Ureter (tissue), 1 donor: ENCODE results near the gene TFEB. TPM values are rescaled to one million over a fixed set of nuclear protein-coding genes. Genes with fewer than 3 reads are reported as not detected.

Experiments used
- DNase-seq: peaks from one replicate; pipeline ENCODE4 v3.0.0-alpha.2; 2020; ENCODE audit warnings: low spot score
- total RNA-seq: library from RNA; stranded (reverse); gene quantifications from one replicate; pipeline ENCODE4 v1.2.4, GENCODE V29; 2023
- donor health status: DM: yes; HTN: yes; CAD: no.

TFEB gene
- 29.4 TPM for total RNA-seq

DNA sequence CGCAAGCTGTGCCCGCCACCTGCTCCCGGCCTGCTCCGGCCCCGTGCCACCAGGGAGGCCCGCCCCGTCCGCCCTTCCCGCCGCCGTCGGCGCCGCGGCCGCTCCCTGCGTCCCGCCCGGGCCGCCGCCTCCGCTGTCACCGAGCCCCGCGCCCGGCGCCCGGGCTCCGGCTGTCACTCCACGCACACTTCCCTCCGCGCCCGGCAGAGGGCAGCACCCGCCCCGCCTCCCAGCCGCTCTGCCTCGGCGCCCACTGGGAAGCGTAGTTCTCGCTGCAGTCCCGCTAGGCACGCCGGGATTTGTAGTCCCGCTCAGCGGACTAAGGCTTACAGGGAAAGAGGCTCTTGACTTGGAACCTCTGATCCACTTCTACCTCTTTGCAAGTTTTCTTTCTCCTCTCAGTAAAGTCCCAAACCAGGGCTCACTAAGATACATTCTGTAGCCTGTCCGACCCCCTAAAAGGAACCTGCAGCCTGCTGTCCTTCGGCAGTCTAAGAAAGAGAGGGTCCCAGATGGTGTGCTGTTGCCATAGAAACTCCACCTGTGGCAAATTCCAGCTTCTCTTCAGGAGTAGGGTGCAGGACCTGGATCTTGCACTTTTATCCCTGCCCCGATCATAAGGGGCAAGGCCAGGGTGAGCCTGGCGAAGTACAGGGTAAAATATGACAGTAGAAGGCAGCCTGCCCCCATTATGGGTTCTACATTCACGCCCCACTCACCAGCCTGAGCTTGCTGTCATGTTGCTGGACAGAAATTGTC is at the start of gene TFEB:
TSS of gene TFEB (minus strand) at position 182 of the 759 bp plus-strand sequence. CDS start 44,395 bp downstream, outside the sequence.
- peak; percentile 95 for DNase-seq

DNA sequence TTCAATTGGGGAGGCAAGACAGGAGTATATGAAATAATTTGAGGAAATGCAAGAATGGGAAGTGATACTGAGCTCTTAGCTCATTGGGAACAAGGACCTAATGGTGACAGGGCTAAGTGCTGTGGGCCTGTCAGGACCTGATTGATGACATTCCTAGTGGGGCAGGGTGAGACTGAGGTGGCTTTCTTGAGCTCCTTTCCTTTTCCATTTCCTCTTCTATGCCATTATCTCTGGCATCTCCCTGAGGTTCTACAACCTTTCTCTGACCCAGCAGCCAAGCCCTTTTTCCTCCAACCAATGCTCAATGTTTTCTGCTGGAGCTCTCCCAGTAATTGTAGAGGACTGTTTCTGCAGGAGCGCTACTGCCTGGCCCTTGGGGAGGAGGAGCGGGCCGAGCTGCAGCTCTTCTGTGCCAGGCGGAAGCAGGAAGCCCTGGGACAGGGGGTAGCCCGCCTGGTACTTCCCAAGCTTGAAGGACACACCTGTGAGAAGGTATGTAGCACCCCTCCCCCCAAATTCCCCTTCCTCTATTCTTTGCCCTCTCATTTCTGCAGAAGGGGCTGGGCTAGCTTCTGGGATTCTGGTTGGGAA is 49.3 kb upstream of the TFEB start:
- peak; percentile 73 for DNase-seq

DNA sequence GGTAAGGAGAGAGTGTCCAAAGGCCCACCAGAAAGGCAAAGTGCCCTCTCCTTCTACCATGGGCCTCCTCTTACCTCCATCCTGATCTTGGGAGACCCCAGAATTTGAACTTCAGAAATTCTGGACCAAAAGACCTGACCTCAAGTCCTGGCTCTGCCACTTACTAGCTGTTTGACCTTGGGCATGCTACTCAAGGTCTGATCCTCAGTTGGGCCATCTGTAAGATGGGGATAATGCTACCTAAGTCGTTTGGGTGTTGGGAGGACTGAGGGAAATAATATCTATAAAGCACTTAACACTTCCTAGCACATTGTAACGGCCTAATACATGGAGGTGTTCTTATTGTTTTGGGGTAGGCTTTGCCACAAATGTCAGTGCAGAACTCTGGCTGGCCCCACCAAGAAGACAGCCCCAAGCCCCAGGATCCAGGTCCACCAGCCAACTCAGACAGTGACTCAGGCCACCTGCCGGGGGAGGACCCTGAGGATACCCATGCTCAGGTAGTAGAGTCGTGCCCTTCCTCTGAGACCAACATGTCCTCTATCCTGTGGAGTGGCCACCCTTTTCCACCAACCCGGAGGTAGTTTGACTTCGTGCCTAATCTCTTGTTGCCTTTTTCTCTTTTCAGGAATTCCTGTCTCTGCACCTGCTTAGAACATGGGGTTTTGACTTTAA is 47.8 kb upstream of the TFEB start:
- DNase-seq: no peak

DNA sequence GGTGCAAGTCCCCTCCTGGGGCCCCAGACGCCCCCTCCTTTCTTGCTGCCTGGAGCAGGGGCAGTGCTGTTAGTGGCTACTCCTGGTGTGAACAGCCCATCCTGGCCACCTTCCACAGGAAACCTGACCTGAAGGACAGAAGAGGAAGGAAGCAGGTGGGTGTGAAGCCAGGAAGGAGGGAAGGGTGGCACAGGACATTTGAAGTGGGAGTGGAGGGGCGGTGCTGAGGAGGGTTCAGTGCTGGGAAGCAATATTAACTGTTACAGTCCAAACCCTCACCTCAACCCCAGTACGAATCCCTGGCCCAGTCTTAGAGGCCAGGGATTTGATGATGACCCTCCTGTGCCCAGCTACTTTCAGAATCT is 45.9 kb upstream of the TFEB start:
- DNase-seq: no peak

DNA sequence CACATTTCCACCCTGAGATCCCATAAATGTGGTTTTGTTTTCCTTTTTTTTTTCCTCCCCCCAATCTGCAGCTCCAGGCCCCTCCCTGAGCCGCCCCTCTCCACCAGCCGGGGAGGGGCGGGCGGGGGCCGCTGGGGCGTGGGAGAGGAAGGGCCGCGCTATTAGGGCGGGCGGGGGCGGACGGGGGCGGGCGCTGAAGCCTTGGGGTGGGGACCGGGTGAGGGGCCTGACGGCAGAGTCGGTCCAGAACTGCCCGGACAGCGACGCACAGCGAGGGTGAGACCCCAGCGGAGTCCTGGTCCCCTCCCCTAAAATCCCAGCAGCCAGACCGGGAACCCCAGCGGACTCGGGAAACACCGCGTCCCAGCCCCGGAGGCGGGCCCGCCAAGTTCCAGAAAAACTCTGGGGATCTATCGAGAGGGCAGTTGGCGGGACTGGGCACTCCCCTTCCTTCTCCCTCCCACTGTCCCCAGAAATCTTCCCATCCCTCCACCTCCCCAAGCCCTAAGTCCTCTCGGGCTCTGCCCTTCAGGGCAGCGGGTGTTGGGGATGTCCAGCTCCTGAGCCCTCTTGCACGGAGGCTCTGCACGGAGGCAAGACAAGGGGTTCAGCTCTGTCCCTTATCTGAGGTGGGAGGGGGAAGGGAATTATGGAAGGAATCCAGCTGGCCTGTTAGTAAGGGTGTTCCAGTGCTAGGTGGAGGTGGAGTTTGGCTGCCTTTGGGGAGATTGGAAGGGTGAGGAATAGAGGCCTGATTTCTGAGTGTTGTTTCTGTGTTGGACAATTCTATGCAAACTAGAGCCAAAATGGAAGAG is 45.4 kb upstream of the TFEB start, which contains the start of gene PRICKLE4:
TSS of gene PRICKLE4 (plus strand) at position 232 of the 815 bp plus-strand sequence. CDS start 2,692 bp downstream, outside the sequence.
- DNase-seq: no peak

DNA sequence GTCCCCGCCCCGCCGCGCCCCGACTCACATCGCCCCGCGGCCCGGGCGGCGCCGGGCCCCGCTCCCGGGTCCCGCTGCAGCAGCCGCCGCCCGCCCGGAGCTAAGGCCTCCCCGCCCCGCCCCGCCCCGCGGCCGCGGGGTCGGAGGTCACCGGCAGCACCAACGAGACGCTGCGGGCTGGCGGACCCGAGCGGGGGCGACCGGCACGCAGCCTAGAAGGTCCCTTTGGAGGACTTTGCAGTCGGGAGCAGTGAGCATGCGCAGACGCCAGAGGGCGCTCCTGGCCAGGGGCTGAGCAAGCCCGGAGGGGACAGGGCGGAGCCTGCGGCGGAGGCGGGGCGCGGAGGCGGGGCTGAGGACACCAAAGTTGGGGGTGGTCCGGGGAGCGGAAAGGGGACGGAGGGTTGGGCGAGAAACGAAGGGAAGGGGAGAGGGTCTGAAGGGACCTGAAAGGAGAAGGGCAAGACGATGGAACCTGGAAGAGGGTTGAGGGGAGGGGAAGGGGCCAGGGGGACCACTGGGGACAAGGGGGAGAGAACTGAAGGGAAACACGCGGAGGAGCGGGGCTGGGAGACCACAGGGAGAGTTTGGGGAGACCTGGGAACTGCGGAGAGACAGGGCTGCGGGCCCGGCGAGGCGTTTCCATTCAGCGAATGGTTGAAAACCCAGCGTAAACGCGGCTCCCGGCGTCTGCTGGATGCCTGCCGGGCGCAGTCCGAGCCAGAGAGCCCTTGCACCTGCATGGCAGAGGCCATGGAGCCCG is 44.6 kb upstream of the TFEB start, which contains the start of gene FRS3:
TSS of gene FRS3 (minus strand) at position 113 of the 763 bp plus-strand sequence. CDS start 2,913 bp downstream, outside the sequence.
- peak; percentile 99 for DNase-seq

DNA sequence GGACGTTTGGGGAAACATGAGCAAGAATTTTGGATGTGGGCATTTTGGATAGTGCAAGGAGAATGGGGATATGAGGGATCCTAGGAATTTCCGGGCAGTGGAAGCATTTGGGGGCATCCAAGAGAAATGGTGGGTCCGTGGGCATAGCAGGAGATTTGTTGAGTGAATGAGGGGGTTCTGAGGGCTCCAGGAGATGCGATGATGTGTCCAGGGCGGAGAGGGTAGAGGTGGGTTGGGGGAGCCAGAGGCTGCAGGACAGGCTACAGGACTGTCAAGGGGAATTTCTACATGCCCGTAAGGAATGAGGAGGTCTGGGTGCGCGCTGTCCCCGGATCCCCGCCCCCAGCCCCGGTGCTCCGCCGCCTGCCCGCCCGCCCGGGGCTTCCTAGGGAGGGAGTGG is 43.9 kb upstream of the TFEB start:
- no peak for DNase-seq

DNA sequence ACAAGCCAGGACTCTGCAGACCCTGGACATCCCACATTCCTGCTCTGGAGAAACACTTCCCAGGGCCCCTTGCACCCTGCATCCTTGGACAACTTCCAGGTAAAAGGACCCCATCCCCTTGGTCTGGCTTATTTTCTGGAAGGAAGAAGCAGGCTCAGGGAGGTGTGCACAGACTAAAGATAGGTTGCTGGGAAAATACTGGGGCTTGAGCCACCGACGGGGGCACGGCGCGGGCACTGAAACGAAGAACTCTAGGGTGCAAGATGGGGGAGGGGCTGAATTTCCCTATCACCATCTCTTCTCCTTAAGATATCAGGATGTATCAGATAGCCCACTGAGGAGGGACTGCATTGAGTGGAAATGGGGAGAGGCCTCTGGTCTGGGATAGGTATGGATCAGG is 43.5 kb upstream of the TFEB start:
- no peak for DNase-seq

DNA sequence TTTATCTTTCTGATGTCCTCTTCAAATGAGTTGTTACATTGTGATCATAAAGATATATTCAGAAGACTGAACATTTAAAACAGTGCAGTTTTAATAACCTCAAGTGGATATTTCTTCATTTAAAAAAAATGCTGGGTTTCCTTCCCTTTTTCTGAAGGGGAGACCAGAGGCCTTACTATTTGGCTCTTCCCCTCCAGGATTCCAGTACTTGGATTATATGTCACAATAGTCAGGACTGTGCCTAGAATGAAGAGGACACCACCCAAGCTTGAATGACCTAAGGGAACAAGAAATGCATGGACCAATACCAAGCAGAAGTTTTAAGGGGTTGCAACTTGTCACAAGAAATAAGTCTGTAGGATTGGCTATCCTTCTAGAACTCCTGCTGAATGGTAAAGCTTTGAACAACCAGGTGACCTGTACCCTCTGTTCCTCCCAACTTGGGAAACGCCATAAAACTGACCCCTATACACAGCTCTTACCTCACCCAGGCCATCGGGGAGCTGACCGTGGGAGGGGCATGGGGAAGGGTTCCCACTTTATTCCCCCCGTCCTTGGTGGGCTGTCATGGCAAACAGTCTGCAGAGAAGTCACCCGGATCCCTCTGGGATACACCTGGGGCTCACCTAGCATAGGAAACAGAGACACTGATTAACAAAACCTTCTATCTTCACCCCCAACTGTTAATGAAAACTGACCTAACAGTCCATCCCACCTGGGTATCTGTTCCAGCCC is 42.3 kb upstream of the TFEB start:
- no peak for DNase-seq

DNA sequence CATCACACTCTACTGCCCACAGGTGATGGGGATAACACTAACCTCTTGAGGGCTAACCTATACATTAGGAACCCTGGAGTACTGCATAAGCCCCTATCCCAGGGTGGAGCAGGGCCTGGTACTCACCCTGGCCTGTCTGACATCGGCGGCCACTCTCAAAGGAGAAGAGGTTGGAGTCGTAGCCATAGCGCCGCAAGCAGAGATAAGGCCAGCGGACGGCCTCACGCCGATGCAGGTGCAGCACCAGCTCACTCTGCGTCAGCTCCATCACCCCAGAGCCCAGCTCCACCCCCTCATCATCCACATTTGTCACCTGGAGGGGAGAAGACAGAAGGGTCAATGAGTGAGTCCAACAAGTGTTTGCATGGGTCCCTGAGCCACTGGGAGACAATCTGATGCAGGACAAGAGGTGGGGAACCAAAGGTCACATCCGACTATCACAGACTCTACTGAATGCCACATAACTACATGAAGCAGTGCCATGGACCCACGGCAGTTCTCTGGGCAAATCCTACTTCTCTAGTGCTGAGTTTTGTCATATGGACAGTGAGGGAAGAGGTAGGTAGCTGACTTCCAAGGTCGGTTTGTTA is 40.0 kb upstream of the TFEB start:
- no peak for DNase-seq

DNA sequence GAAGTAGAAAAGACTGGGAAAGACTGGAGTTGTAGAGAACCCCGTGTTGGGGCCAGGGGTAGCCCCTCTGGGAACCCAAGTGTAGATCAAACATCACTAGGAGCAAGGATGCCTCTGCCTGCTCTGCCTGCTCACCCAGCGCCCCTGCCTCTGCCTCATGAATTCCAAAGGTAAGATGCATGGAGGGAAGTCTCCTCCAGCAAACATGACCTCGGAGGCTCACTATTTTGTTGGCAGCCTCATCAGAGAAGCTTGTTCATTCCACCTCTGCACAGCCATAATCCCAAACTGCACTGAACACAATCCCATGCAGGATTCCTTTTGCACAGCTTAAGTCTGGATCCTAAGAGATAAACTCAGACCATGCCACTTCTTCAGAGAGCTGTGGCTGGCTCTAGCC is 39.4 kb upstream of the TFEB start:
- no peak for DNase-seq

DNA sequence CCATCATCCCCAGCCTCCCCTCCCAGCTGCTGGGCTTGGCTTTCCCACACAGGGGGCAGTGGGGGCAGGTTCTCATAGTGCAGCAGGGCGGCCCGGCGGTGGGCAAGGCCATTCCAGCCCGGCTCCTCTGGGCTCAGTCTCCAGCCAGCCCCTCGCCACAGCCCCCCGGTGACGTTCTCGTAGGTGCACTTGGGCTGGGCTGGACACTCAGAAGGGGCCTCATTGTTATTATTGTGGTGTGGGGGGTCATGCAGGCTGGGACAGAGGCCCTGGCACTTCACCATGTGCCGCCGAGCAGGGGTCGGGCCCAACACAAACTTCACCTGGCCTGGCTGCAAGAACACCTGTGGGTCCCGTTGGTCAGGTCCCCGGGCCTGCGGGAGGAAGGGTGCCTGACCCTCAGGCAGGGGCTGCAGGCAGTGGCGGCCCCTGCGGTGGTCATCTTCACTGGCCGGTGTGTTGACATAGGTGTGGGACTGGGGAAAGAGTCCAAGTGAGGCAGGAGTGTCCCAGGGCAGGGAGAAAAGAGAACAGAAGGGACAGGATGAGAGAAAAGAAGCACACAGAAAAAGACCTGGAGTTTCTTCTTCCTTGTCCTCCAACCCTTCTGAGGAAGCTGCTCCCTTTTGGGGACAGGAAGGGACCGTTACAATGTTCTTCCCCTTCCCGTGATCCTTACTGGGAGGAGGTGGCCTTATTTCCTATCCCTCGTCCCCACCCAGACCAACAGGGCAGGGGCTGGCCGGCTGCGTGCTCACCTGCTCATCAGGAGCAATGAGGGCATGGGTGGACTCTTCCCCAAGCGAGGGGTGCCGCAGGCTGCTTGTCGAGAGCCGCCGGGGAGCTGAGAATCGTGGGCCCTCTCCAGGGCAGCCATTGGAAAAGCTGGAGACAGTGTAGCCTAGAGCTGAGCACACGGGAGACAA is 35.9 kb upstream of the TFEB start:
- DNase-seq: no peak

DNA sequence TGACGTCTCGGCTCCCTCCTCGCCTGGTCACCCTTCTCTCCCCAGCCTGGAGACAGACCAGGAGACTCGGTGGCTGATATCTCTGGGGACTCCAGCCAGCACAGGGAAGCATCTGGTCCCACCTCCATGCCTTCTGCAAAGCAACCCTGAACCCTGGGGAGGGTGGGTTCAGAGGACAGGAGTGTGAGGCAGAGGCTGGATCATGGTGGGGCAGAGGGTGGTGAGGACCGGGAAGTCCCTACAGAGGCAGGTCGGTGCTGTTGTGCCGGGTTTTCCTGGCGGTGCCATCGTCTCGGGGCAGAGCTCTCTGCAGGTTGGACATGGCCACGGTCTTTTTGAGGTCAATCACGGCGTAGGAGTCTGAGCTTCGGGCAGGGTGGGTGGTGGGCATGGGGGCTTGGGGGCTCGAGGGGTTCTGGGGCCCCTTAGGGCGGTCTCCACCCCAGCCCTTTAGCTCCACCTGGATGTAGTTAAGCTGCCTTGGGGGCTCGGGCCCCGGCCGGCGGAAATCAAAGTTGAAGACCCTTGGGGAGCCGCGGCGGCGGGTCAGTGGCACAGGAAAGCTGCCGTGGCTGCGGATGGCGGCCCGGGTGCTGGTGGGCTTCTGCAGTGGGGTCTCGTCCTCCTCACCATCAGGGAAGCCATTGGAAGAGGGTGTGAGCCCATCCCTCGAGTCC is 35.1 kb upstream of the TFEB start:
- no peak for DNase-seq

DNA sequence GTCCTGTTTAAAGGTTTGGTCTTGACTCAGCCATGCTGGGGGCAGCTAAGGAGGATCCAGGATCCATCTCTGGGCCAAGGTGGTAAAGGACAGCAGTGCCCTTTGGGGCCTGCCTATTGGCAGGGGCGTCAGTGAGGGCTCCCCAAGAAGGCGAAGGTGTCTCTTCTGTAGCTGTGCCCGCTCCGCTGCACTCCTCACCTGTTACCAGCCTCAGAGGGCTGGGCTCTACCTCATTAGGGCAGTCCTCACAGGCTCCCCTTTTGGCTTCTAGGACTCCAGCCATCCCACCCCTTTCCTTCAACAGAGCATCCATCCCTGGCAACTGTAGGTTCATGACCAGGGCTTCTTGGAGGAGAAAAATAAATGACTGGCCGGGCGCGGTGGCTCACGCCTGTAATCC is 34.0 kb upstream of the TFEB start:
- DNase-seq: no peak

DNA sequence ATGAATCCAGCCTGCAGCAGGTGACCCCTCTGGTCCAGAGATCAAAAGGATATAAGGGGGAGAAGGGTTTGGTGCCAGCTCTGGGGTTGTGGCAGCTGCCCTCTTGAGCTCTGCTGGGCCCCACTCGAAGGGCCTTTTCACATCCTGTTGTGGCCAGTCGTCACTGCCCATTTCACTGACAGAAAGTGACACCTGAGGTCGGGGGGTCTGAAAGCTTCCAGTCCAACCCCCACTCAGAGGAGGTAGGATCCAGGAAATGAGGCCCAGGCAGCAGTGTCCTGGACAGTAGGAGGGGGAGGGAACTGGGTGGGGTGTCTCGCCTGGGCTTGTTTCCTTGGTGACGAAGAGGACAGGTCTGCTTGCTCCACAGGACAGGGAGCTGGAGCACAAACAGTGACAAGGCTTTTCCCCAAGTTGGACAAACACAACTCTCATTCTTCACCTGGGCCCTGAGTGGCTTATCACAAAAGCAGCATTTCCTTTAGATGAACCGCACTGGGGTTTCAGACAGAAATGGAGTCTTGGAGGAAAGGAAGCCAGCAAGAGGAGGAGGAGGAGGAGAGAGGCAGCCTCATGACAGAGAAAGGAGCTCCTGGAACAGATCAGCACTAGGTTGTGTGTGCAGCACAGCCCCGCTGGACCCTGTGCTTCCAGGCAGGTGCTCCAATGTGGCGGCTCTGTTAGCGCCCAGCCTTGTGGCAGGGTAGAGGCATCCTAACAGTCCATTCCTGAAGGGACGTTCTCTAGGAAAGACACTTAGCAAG is 33.3 kb upstream of the TFEB start:
- DNase-seq: peak; percentile 60

DNA sequence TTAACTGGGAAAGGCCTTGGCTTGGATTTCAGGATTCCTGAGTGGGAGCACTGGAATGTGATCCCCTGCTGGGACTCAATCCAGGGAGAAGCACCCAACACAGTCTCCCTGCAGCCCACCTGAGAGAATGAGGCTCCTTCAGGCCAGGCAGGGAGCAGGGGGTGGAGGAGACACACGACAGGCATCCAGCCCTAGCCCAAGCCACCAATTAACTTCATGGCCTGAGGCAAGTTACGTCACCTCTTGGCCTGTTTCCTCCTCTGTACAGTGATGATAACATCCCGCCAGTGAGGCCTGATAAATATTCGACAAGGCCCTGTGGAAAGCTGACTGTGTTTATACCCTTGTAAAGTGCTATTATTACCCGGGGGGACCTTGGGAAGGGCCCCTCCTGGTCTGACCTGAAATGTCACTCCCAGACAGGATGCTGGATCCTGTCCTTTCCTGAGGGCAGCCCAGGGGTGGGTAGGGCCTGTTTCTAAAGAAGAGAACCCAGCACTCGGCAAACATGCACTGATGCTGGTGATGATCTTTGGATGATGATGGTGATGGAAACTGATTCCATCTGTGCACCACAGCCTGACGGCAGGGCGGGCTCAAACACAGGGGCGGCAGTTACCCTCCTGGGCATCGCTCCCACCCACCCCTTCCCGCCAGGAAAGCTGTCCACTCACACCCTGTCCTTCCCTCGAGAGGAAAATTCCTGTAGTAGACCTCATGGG is 31.9 kb upstream of the TFEB start:
- peak; percentile 87 for DNase-seq
